Small intestine (tissue), 7 donors: Measurements from ENCODE around the gene AP4M1. TPM values are rescaled to one million over a fixed set of nuclear protein-coding genes. Genes with fewer than 3 reads are reported as not detected.

ENCODE experiments used
- DNase-seq, 2 donors: peaks; one replicate each; pipeline versions ENCODE4 v3.0.0 to v3.0.0-alpha.2; 2013
- FAIRE-seq: peaks from 2 replicates; lab custom pipeline; 2012; peaks lifted over from hg19 to GRCh38; lab: Jason Lieb, UNC
- H3K27ac ChIP-seq, 3 donors: one replicate each; pipeline ENCODE4 v1.5.1; 2013; ENCODE audit warnings: low read length in 2 of 3, mild to moderate bottlenecking in 2 of 3, control low read depth in 1 of 3, inconsistent platforms in 1 of 3, low read depth in 1 of 3, moderate library complexity in 1 of 3
- H3K27me3 ChIP-seq, 3 donors: one replicate each; pipeline ENCODE4 v1.6.1; 2013; ENCODE audit warnings: low read length in 3 of 3, inconsistent platforms in 1 of 3; ENCODE audit not compliant: control insufficient read depth in 3 of 3, insufficient read depth in 3 of 3
- H3K36me3 ChIP-seq, 3 donors: one replicate each; pipeline ENCODE4 v1.6.1; 2013; ENCODE audit warnings: low read length in 3 of 3, inconsistent platforms in 1 of 3, low read depth in 1 of 3, mild to moderate bottlenecking in 1 of 3, moderate library complexity in 1 of 3; ENCODE audit not compliant: control insufficient read depth in 3 of 3, insufficient read depth in 2 of 3
- H3K4me1 ChIP-seq, 3 donors: one replicate each; pipeline ENCODE4 v1.6.1; 2013; ENCODE audit warnings: low read length in 2 of 3, inconsistent platforms in 1 of 3, low read depth in 1 of 3, mild to moderate bottlenecking in 1 of 3, moderate library complexity in 1 of 3; ENCODE audit not compliant: control insufficient read depth in 3 of 3, insufficient read depth in 2 of 3
- H3K4me3 ChIP-seq, 3 donors: one replicate each; pipeline ENCODE4 v1.5.1; 2013; ENCODE audit warnings: low read length in 3 of 3, control low read depth in 1 of 3, inconsistent platforms in 1 of 3, low read depth in 1 of 3, mild to moderate bottlenecking in 1 of 3, moderate library complexity in 1 of 3
- H3K9me3 ChIP-seq, 2 donors: one replicate each; pipeline ENCODE4 v1.6.1; 2013; ENCODE audit warnings: low read depth in 1 of 2, low read length in 1 of 2; ENCODE audit not compliant: control insufficient read depth in 2 of 2, insufficient read depth in 1 of 2
- WGBS, 3 donors: extraction: QIAGEN DNeasy Blood & Tissue Kit; methylation state at CpG; one replicate each; pipeline ENCODE4 v1.1.7; 2013; 5-methylcytosine and 5-hydroxymethylcytosine counted together
- polyA plus RNA-seq, 4 donors: library from polyadenylated mRNA; stranded (reverse) in 3 of 4; unstranded in 1 of 4; fragments of 200-250 nt in 3 of 4; fragments of 120-200 nt in 1 of 4; gene quantifications; one replicate each; pipeline versions ENCODE4 v1.2.1 to v1.2.3, GENCODE V29; 2013
- donor health status: healthy with polysubstance abuse.
- donor health status: control.
- donor health status: control.
- donor health status: Bipolar disorder and iron deficiency.
- donor health status: healthy.

The AP4M1 gene
- polyA plus RNA-seq, 4 donors: 14.9 to 20.6 (median 17.2) TPM

DNA sequence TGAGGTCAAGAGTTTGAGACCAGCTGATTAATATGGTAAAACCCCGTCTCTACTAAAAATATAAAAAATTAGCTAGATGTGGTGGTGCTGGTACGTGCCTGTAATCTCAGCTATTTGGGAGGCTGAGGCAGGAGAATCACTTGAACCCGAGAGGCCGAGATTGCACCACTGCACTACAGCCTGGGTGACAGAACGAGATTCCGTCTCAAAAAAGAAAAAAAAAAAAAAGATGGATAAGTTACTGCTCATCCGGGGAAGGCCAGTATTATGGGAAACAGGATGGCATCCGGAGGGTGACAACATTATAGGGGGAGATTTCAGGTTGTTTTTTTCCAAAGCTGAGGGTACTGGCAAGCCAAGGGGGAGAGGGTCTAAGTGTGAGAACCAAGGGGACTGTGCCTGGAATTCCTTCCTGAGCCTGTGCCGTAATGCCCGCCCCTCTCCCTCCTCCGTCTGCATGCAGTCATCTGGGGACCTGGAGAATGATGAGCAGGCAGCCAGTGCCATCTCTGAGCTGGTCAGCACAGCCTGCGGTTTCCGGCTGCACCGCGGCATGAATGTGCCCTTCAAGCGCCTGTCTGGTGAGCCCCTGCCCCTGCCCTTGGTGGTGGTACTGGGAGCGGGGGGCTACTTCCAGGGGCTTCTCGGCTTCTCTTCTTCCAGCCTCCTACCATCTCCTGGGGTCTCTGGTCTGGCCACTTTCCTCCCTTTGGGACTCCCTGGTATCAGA lies 51.7 kb downstream of the AP4M1 start:
- 85 to 93% (median 91%) methylated on average over 18 of the region's 18 CpGs for WGBS, 3 donors
- Histone ChIP-seq H3K27me3 (no peaks in the 10 kb centered on the region), H3K4me1 (peaks cover 5 to 53% (median 8%) of the 10 kb centered on the region in 3 donors), H3K27ac (peak overlapping the region; percentile 75 to 91 (median 79)), H3K4me3 (no peak overlapping the region), H3K9me3 (no peaks in the 10 kb centered on the region), H3K36me3 (peaks cover 3 to 57% (median 5%) of the 10 kb centered on the region in 3 donors)
- FAIRE-seq (no peak), DNase-seq (no peak)

DNA sequence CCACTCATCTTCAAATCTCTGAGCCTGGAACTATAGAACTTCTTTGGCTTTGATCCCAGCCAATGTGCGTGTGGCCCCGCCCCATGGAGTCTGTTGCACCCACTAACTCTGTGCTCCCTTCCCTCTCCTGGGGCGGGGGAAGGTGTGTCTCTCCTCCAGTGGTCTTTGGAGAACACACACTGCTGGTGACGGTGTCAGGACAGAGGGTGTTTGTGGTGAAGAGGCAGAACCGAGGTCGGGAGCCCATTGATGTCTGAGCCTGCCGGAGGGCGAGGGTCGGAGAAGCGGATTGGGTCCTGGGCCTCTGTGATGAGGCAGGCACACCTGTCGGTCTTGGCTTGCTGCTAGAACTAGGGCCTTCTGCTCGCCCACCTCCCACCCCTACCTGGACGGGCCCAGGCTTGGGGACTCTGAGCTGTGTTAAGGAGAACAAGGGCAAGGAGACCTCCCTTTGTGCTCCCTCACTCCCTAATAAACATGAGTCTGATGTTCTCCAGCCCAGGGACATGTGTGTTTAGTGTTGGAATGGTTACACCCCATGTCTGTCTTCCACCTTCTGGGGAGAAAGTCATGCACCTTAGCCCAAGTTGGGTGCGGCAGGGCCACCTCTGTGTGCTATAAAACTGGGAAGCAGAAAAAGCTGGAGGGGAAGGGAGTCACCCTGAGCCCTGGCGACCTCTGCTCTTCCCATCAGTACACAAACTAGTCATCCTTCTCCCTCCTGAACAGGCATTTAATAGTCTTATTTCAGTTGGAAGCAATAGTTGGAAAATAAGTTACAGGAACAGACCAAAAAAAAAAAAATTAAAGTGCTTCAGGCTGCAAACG lies 52.5 kb downstream of the AP4M1 start:
- peak; percentile 69 to 82 for DNase-seq
- Histone ChIP-seq H3K36me3 (peaks cover 3 to 57% (median 5%) of the 10 kb centered on the region in 3 donors), H3K4me3 (no peak overlapping the region), H3K27me3 (no peaks in the 10 kb centered on the region), H3K27ac (peak overlapping the region; percentile 75 to 91 (median 79)), H3K4me1 (peaks cover 5 to 50% (median 8%) of the 10 kb centered on the region in 3 donors), H3K9me3 (no peaks in the 10 kb centered on the region)
- WGBS, 3 donors: 20 to 63% (median 37%) methylated on average over 16 of the region's 16 CpGs
- FAIRE-seq: no peak

DNA sequence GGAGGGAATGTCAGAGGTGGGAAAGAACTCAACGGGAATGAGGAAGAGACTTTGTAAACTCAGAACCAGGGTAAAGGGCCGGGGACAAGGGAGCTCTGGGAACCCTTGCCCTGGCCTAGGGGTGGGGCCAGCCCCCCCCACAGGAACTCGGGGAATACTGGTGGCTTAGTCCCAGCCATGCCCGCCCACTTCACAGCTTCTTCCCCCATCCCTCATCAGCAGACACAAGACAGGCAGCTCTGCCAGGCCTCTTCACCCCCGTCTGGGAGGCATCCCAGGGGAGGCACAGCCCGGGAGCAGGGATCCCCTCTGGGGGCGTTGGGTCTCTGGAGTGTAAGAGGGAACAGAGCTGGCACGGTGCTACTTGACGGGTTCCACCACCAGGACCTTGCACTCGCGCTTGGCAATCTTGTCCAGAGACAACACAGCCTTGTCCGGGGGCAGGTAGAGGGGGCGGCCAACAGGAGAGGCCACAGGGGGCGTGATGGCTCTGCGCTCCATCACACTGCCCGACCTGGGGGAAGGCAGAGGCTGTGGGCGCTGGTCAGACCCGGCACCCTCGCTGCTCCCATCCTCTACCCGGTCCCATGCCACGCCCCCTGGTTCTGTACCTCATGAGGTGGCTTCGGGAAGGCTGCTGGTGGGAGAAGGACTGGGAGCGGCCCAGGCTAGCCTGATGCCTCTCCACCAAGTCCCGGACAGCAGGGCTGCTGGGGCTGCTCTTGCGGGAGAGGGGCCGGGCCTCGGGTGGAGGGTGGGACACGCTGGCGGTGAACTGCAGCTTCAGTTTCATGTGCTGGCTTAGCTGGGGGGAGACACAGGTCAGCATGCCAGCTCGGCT lies 53.4 kb downstream of the AP4M1 start:
- Histone ChIP-seq H3K36me3 (peaks cover 3 to 57% (median 5%) of the 10 kb centered on the region in 3 donors), H3K27ac (peak overlapping the region; percentile 34 to 91 (median 75)), H3K9me3 (no peaks in the 10 kb centered on the region), H3K27me3 (no peaks in the 10 kb centered on the region), H3K4me3 (no peak overlapping the region), H3K4me1 (peaks cover 5 to 50% (median 8%) of the 10 kb centered on the region in 3 donors)
- DNase-seq (peak; percentile 80 to 81), FAIRE-seq (no peak)
- 42 to 63% (median 52%) methylated on average over 26 to 30 of the region's 30 CpGs for WGBS, 3 donors

DNA sequence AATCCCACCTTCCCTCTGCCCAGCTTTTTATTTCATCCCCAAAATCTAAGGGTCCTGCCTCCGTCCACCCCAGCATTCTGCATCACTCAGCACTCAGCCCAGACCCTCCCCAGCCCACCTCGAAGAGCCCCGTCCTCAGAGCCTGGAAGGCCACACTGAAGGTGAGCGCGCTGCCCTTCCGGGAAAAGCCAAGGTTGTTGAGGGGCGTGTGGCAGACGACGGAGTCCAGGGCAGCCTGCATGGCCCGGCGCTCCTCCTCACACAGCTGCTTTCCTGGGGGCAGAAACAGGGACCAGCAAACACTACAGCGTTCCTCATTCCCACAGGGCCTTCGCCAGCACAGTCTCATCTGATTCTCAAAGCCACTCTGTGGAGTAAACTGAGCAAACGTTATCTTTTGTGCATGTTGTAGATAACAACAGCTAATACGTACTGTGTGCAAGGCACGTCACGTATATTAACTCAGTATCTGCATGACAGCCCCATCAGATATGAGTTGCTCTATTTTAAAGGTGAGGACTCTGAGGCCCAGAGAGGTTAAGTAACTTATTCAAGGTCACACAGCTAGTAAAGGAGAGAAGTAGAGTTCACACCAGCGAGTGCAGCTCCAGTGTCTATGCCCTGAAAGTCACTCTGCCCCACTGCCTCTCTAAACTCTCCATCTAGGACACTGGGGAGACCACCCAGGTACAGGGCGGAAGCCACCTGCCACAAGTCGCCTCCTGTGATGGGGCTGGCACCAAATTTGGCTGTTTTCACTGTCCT lies 54.3 kb downstream of the AP4M1 start:
- Histone ChIP-seq H3K27me3 (no peaks in the 10 kb centered on the region), H3K36me3 (peaks cover 3 to 57% (median 5%) of the 10 kb centered on the region in 3 donors), H3K4me3 (no peak overlapping the region), H3K27ac (peak overlapping the region in 2 of 3 donors; percentile 34 to 75), H3K9me3 (no peaks in the 10 kb centered on the region), H3K4me1 (peaks cover 4 to 50% (median 5%) of the 10 kb centered on the region in 3 donors)
- 62 to 79% (median 69%) methylated on average over 20 of the region's 20 CpGs for WGBS, 3 donors
- DNase-seq: no peak
- FAIRE-seq: no peak

DNA sequence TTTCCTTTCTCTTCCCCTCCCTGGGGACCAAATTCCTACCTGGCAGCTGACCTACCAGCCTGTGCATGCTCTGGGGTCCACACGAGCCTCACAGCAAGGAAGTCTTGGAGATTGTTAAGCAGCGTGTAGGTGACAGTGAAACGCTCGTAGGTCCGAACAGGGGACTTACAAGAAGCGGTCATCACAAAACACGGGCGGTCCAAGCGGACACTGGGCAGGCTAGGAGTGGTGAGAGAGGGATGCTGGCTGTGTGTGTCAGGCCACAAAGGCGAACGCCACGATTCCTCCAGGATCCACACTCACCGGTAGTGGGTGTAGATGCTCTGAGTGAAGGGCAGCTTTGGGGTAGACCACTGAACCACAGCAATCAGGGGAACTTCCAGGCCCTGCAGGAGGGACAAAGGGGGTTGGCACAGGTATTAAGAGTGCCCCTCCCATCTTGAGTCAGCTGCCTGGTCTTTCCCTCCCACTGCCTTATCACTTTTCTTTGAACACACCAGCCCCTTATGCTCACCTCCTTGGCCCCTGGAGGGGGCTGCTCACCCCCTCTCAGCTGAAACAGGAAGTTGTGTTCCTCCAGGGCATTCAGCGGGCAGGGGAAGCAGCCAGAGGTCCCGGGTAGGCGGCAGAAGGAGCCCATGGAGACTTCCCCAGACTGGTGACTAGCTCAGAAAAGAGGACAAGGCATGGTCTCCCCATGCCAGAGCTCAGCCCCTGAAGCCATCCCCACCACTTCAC lies 55.1 kb downstream of the AP4M1 start:
- Histone ChIP-seq H3K4me3 (no peak overlapping the region), H3K27me3 (no peaks in the 10 kb centered on the region), H3K4me1 (peaks cover 4 to 50% (median 5%) of the 10 kb centered on the region in 3 donors), H3K27ac (peak overlapping the region in 1 of 3 donors; percentile 13), H3K36me3 (peaks cover 3 to 57% (median 5%) of the 10 kb centered on the region in 3 donors), H3K9me3 (no peaks in the 10 kb centered on the region)
- 81 to 85% (median 82%) methylated on average over 16 of the region's 16 CpGs for WGBS, 3 donors
- DNase-seq (no peak), FAIRE-seq (no peak)

DNA sequence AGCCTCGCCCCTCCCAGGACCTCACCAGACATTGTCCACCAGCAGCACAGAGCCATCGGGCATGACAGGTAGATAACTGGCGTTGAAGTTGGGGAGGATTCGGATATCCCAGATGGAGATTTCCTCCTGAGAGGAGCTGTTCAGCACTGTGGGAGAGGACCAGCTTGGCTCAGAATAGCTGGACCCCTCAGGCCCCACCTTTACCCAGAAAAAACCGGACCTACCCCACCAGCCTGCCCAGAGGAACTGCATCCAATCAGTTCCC lies 55.6 kb downstream of the AP4M1 start:
- FAIRE-seq (no peak), DNase-seq (no peak)
- no peaks in the 10 kb centered on the region for H3K27me3 ChIP-seq
- peak overlapping the region in 2 of 3 donors; percentile 13 to 42 for H3K27ac ChIP-seq
- H3K4me1 ChIP-seq: peaks cover 4 to 50% (median 5%) of the 10 kb centered on the region in 3 donors
- H3K9me3 ChIP-seq: no peaks in the 10 kb centered on the region
- H3K4me3 ChIP-seq: no peak overlapping the region
- 62 to 75% (median 70%) methylated on average over 5 of the region's 5 CpGs for WGBS, 3 donors
- H3K36me3 ChIP-seq: peaks cover 3 to 52% (median 5%) of the 10 kb centered on the region in 3 donors
